Neutrophil (primary cell): ENCODE results near the gene AKNA.
A peak's percentile ranks its signal among the peaks of the same experiment; 100 is the strongest.

Experiments used
- H3K27ac ChIP-seq: fragments of 200-600 bp; sonication (generic); 2 replicates; pipeline ENCODE4 v1.5.1; 2016; ENCODE audit warnings: mild to moderate bottlenecking, moderate library complexity
- H3K27me3 ChIP-seq: fragments of 200-600 bp; sonication (generic); 2 replicates; pipeline ENCODE4 v1.6.0; 2016; ENCODE audit warnings: mild to moderate bottlenecking
- H3K36me3 ChIP-seq: fragments of 200-600 bp; sonication (generic); 2 replicates; pipeline ENCODE4 v1.5.1; 2017
- H3K4me1 ChIP-seq, 2 experiments: fragments of 200-600 bp in 1 of 2; sonication (generic) in 1 of 2; 1 replicate in 1 of 2; 2 replicates in 1 of 2; pipeline versions ENCODE4 v1.5.1 to v1.6.1; 2013 to 2016; ENCODE audit warnings: low read depth in 1 of 2, low read length in 1 of 2, mild to moderate bottlenecking in 1 of 2, moderate library complexity in 1 of 2; ENCODE audit not compliant: control insufficient read depth in 1 of 2, insufficient read depth in 1 of 2
- H3K4me3 ChIP-seq, 2 experiments: fragments of 200-600 bp in 1 of 2; sonication (generic) in 1 of 2; 1 replicate in 1 of 2; 2 replicates in 1 of 2; pipeline ENCODE4 v1.5.1; 2013 to 2016; ENCODE audit warnings: low read depth in 1 of 2, low read length in 1 of 2, mild to moderate bottlenecking in 1 of 2, moderate library complexity in 1 of 2
- H3K9me3 ChIP-seq: fragments of 200-600 bp; sonication (generic); 2 replicates; pipeline ENCODE4 v1.5.1; 2016
- CTCF ChIP-seq: fragments of 200-600 bp; sonication (generic); IDR thresholded peaks from 2 replicates; pipeline ENCODE4 v1.5.1; 2016; ENCODE audit warnings: antibody characterized with exemption

AKNA gene

GRCh38 chr9:114407889-114408288 lies 20.1 kb upstream of the AKNA start:
- peaks cover 0 to 6% of the 10 kb centered on the region in 2 experiments for H3K4me1 ChIP-seq
- no peak for TF ChIP-seq CTCF
- no peaks in the 10 kb centered on the region for H3K36me3 ChIP-seq
- H3K27me3 ChIP-seq = no peaks in the 10 kb centered on the region
- H3K9me3 ChIP-seq = no peaks in the 10 kb centered on the region
- no peak overlapping the region for H3K4me3 ChIP-seq
- H3K27ac ChIP-seq = no peak overlapping the region

GRCh38 chr9:114406441-114406840 lies 18.7 kb upstream of the AKNA start:
- TF ChIP-seq CTCF = no peak
- Histone ChIP-seq H3K27me3 (no peaks in the 10 kb centered on the region), H3K4me1 (peaks cover 0 to 6% of the 10 kb centered on the region in 2 experiments), H3K9me3 (no peaks in the 10 kb centered on the region), H3K36me3 (no peaks in the 10 kb centered on the region), H3K27ac (no peak overlapping the region), H3K4me3 (no peak overlapping the region)

- Histone ChIP-seq H3K4me3 (no peak overlapping the region), H3K27ac (peak overlapping the region; percentile 44)
- TF ChIP-seq CTCF = peak; percentile 90
These were observed 17.7 kb upstream of the AKNA start for GRCh38 chr9:114405294-114406034.

GRCh38 chr9:114404531-114404930 lies 16.7 kb upstream of the AKNA start:
- Histone ChIP-seq H3K27me3 (no peaks in the 10 kb centered on the region), H3K4me1 (peaks cover 0 to 6% of the 10 kb centered on the region in 2 experiments), H3K4me3 (no peak overlapping the region), H3K9me3 (no peaks in the 10 kb centered on the region), H3K36me3 (no peaks in the 10 kb centered on the region), H3K27ac (no peak overlapping the region)
- no peak for TF ChIP-seq CTCF

More at GRCh38 chr9:114405294-114406034, 17.7 kb upstream of the AKNA start:
- Histone ChIP-seq H3K9me3 (no peaks in the 10 kb centered on the region), H3K27me3 (no peaks in the 10 kb centered on the region), H3K4me1 (peaks cover 0 to 6% of the 10 kb centered on the region in 2 experiments), H3K36me3 (no peaks in the 10 kb centered on the region)

- no peak for TF ChIP-seq CTCF
- Histone ChIP-seq H3K4me1 (peaks cover 7 to 12% of the 10 kb centered on the region in 2 experiments), H3K9me3 (no peaks in the 10 kb centered on the region), H3K27me3 (no peaks in the 10 kb centered on the region), H3K27ac (no peak overlapping the region), H3K4me3 (no peak overlapping the region), H3K36me3 (no peaks in the 10 kb centered on the region)
These were observed 15.5 kb upstream of the AKNA start for GRCh38 chr9:114403153-114403756.
